Uterus (tissue), 4 donors: Measurements from ENCODE around the gene USP10. TPM values are rescaled to one million over a fixed set of nuclear protein-coding genes. Genes with fewer than 3 reads are reported as not detected.
"Not testable (repeated sequence)": the region's sequence is repeated elsewhere in the genome, so short reads cannot be mapped to it uniquely, and the experiment has no call there.

Experiments
- DNase-seq, 2 donors: peaks; one replicate each; pipeline ENCODE4 v3.0.0-alpha.2; 2019 to 2020
- H3K27ac ChIP-seq, 2 donors: fragments of 200-600 bp; sonication (generic); 1 replicate in 1 of 2; 2 replicates in 1 of 2; pipeline ENCODE4 v1.5.1; 2016 to 2018
- H3K27me3 ChIP-seq, 2 donors: fragments of 200-600 bp; sonication (generic); one replicate each; pipeline ENCODE4 v1.5.1; 2018 to 2019; ENCODE audit warnings: control low read depth in 1 of 2
- H3K36me3 ChIP-seq, 2 donors: fragments of 200-600 bp; sonication (generic); one replicate each; pipeline ENCODE4 v1.5.1; 2019; ENCODE audit warnings: control low read depth in 1 of 2
- H3K4me1 ChIP-seq, 2 donors: fragments of 200-600 bp; sonication (generic); one replicate each; pipeline ENCODE4 v1.5.1; 2018 to 2019; ENCODE audit warnings: control low read depth in 1 of 2
- H3K4me3 ChIP-seq, 2 donors: fragments of 200-600 bp; sonication (generic); 1 replicate in 1 of 2; 2 replicates in 1 of 2; pipeline ENCODE4 v1.5.1; 2018 to 2019; ENCODE audit warnings: mild to moderate bottlenecking in 1 of 2
- H3K9me3 ChIP-seq, 2 donors: fragments of 200-600 bp; sonication (generic); one replicate each; pipeline ENCODE4 v1.5.1; 2019; ENCODE audit warnings: control low read depth in 1 of 2
- CTCF ChIP-seq, 4 experiments: fragments of 200-600 bp in 2 of 4; fragments of 450-650 bp in 2 of 4; sonication (generic) in 2 of 4; IDR thresholded peaks; one replicate each; pipeline ENCODE4 v1.5.1; 2016 to 2019; ENCODE audit warnings: antibody characterized with exemption in 4 of 4, mild to moderate bottlenecking in 2 of 4, moderate library complexity in 1 of 4
- POLR2A ChIP-seq, 2 donors: fragments of 450-650 bp; IDR thresholded peaks; one replicate each; pipeline ENCODE4 v1.6.1; 2016; ENCODE audit warnings: antibody characterized with exemption in 2 of 2, mild to moderate bottlenecking in 1 of 2, moderate library complexity in 1 of 2
- intact Hi-C: fragments of 100-400 bp; cut with DNase I; formaldehyde crosslinking; loops from one replicate; pipeline ENCODE4 v1.15.1; 2023; ENCODE audit warnings: low total_unique reads
- total RNA-seq, 4 donors: library from RNA; depleted of rRNA in 3 of 4; stranded (reverse); fragments of >200 nt in 3 of 4; gene quantifications; one replicate each; pipeline versions ENCODE4 v1.1.0 to v1.2.4, GENCODE V29; 2014 to 2023
- donor health status: DM: yes; HTN: yes; CAD: no.

The USP10 gene
- total RNA-seq, 4 donors from 2014 or later: 12.6 to 83.3 (median 44.2) TPM

GRCh38 chr16:84728853-84729424, 29.1 kb downstream of the USP10 start:
- intact Hi-C loops: loop anchor here (10.0 kb wide), 2 partner anchors 54 to 214 kb away; no protein-coding TSS in a partner anchor

GRCh38 chr16:84729716-84730320, 30.0 kb downstream of the USP10 start:
- peaks cover 3 to 14% of the 10 kb centered on the region in 2 donors for H3K4me1 ChIP-seq
- TF ChIP-seq CTCF (IDR thresholded peaks at IDR 0.05): no peak
- H3K27ac ChIP-seq: peak overlapping the region; percentile 66 to 91
- no peaks in the 10 kb centered on the region for H3K9me3 ChIP-seq
- H3K27me3 ChIP-seq: no peaks in the 10 kb centered on the region
- no peaks in the 10 kb centered on the region for H3K36me3 ChIP-seq
- no peak overlapping the region for H3K4me3 ChIP-seq
- intact Hi-C loops: loop anchor here (10.0 kb wide), 2 partner anchors 55 to 215 kb away; no protein-coding TSS in a partner anchor
- no peak for DNase-seq

More at GRCh38 chr16:84728853-84729424, 29.1 kb downstream of the USP10 start:
- Histone ChIP-seq H3K4me1 (peaks cover 3 to 14% of the 10 kb centered on the region in 2 donors), H3K4me3 (no peak overlapping the region), H3K36me3 (no peaks in the 10 kb centered on the region), H3K27me3 (no peaks in the 10 kb centered on the region), H3K9me3 (no peaks in the 10 kb centered on the region), H3K27ac (peak overlapping the region in 1 of 2 donors; percentile 91)
- TF ChIP-seq CTCF (IDR thresholded peaks at IDR 0.05) (no peak), POLR2A (IDR thresholded peaks at IDR 0.05) (no peak)
- DNase-seq: no peak

- TF ChIP-seq POLR2A (IDR thresholded peaks at IDR 0.05) (peak in 1 of 2 donors; percentile 44), CTCF (IDR thresholded peaks at IDR 0.05) (peak in 1 of 4 experiments; percentile 6)
- H3K27ac ChIP-seq: peak overlapping the region; percentile 69 to 91
Observed at GRCh38 chr16:84730406-84731106, 30.8 kb downstream of the USP10 start.

GRCh38 chr16:84732332-84732673, 32.5 kb downstream of the USP10 start:
- H3K27me3 ChIP-seq, H3K9me3 ChIP-seq, H3K36me3 ChIP-seq, intact Hi-C loops, H3K4me3 ChIP-seq, DNase-seq: not testable (repeated sequence)
- H3K27ac ChIP-seq: peak overlapping the region; percentile 21 to 91
- H3K4me1 ChIP-seq: peaks cover 0 to 18% of the 10 kb centered on the region in 2 donors

More at GRCh38 chr16:84730406-84731106, 30.8 kb downstream of the USP10 start:
- H3K4me3 ChIP-seq: no peak overlapping the region
- peaks cover 1 to 14% of the 10 kb centered on the region in 2 donors for H3K4me1 ChIP-seq
- DNase-seq: peak; percentile 44 to 79
- intact Hi-C loops: no loop called here
- no peaks in the 10 kb centered on the region for H3K9me3 ChIP-seq
- no peaks in the 10 kb centered on the region for H3K27me3 ChIP-seq
- H3K36me3 ChIP-seq: no peaks in the 10 kb centered on the region

- Histone ChIP-seq H3K4me3 (no peak overlapping the region), H3K4me1 (peaks cover 0 to 18% of the 10 kb centered on the region in 2 donors), H3K36me3 (no peaks in the 10 kb centered on the region), H3K27ac (peak overlapping the region; percentile 21 to 91), H3K27me3 (no peaks in the 10 kb centered on the region), H3K9me3 (no peaks in the 10 kb centered on the region)
- intact Hi-C loops: no loop called here
- no peak for DNase-seq
- no peak for TF ChIP-seq CTCF (IDR thresholded peaks at IDR 0.05)
- no peak for TF ChIP-seq POLR2A (IDR thresholded peaks at IDR 0.05)
Observed at GRCh38 chr16:84732674-84733352, 33.0 kb downstream of the USP10 start.
